GM12872 (cell line): ENCODE results near the gene QKI.

Source experiments
- CTCF ChIP-seq: IDR thresholded peaks from 3 replicates; pipeline ENCODE4 v1.5.1; 2011; ENCODE audit warnings: low read depth, mild to moderate bottlenecking, low read length, moderate library complexity; ENCODE audit not compliant: insufficient read depth

QKI gene

GRCh38 chr6:163571730-163572129, 157.2 kb downstream of the QKI start:
- TF ChIP-seq CTCF = no peak

GRCh38 chr6:163572612-163573011, 158.1 kb downstream of the QKI start:
- TF ChIP-seq CTCF = no peak

- no peak for TF ChIP-seq CTCF
Measured at GRCh38 chr6:163573503-163574179, 159.1 kb downstream of the QKI start.

GRCh38 chr6:163576114-163576513, 161.6 kb downstream of the QKI start:
- TF ChIP-seq CTCF = no peak

- TF ChIP-seq CTCF = no peak
Measured at GRCh38 chr6:163577404-163577803, 162.9 kb downstream of the QKI start.

GRCh38 chr6:163579111-163579879, 164.8 kb downstream of the QKI start:
- no peak for TF ChIP-seq CTCF

- TF ChIP-seq CTCF = no peak
Measured at GRCh38 chr6:163579880-163580295, 165.4 kb downstream of the QKI start.
